ENCODE results near the gene PRSS12. TPM values are rescaled to one million over a fixed set of nuclear protein-coding genes. Genes with fewer than 3 reads are reported as not detected.

The PRSS12 gene
- total and polyA plus RNA-seq, 2 experiments from 2014 or later = 0.42 to 0.48 TPM

DNA sequence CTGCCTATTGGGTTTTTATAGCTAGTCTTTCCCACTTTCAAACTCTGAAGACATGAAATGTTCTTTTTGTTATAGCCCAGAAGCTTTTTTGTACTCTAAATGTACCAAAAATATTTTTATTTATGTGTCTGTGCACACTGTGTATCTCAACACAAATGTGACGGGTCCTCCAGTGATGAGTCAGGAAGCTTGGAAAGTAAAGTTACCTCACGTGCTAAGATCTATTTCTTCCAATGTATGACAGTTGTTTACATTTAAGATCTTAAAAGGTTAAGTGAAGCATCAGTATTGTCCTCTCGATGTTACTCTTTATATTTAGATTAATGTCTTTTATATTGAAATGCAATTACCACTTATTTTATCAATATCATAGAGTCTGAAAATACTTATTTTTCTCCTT is 29.1 kb upstream of the PRSS12 start:
- DNase-seq (ENCODE audit: low read depth in 1 of 2, low spot score in 1 of 2) = no peak
- no peak for TF ChIP-seq CTCF (IDR thresholded peaks at IDR 0.05; ENCODE audit: low read depth, low read length)
- no peaks in the 10 kb centered on the region for H3K9me3 ChIP-seq (ENCODE audit: low read depth)
- H3K36me3 ChIP-seq = no peaks in the 10 kb centered on the region
- no peak overlapping the region for H3K4me3 ChIP-seq
- no peak overlapping the region for H3K27ac ChIP-seq
- H3K27me3 ChIP-seq = no peaks in the 10 kb centered on the region
- H3K4me1 ChIP-seq (ENCODE audit: low read depth) = no peaks in the 10 kb centered on the region

DNA sequence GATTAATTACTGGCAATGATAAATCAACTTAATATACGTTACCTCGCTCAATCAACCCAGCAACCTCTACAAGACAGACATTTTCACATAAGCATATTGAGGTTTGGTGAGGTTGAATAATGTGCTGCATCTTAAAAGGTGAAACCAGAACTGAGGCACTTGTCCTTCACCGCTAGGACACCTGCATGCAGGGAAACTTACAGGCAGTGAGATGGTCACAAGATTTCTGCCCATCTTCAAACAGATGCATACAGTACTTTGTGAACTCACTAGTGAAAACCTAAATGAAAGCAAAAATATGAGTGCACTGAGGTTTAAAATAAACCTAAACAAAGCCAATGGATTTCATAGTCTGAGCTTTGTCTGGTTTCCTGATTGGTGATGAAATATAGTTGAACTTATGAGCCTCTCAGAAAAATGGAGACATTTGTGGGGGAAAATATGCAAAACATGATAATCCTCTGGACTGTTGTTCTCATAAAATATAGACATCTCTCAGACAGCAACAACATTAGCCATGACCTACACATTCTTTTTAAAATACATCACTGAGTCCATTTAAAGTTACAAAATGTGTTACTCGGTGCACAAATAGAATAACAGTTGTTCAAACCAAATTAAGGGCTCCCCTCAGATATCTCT is 20.9 kb upstream of the PRSS12 start:
- H3K9me3 ChIP-seq (ENCODE audit: low read depth) = no peaks in the 10 kb centered on the region
- no peak for TF ChIP-seq CTCF (IDR thresholded peaks at IDR 0.05; ENCODE audit: low read depth, low read length)
- no peak for DNase-seq (ENCODE audit: low read depth in 1 of 2, low spot score in 1 of 2)
- no peak overlapping the region for H3K27ac ChIP-seq
- H3K36me3 ChIP-seq = no peaks in the 10 kb centered on the region
- H3K4me1 ChIP-seq (ENCODE audit: low read depth) = no peaks in the 10 kb centered on the region
- no peaks in the 10 kb centered on the region for H3K27me3 ChIP-seq
- H3K4me3 ChIP-seq = no peak overlapping the region

- Histone ChIP-seq H3K36me3 (no peaks in the 10 kb centered on the region), H3K4me1 (ENCODE audit: low read depth) (no peaks in the 10 kb centered on the region)
- no peak for TF ChIP-seq CTCF (IDR thresholded peaks at IDR 0.05; ENCODE audit: low read depth, low read length)
Measured at GRCh38 chr4:118372251-118372650, 19.4 kb upstream of the PRSS12 start.

DNA sequence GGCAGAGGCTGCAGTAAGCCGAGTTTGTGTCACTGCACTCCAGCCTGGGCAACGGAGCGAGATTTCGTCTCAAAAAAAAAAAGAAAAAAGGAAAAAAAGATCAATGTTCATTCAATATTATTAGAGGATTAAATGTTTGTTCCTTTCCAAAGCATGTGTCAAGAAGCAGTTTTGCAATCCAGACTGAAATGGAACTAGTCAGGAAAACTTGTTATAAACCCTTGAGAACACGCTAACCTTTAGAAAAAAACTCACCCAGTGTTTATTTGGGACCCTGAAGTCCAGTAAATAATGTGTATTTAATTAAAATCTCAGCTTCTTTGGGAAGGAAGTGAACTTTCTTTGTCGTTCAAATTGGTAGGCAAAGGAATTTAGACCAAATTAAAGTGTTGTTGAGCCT is 16.4 kb upstream of the PRSS12 start:
- Histone ChIP-seq H3K9me3 (ENCODE audit: low read depth) (no peaks in the 10 kb centered on the region), H3K4me1 (ENCODE audit: low read depth) (no peaks in the 10 kb centered on the region), H3K36me3 (no peaks in the 10 kb centered on the region), H3K27me3 (no peaks in the 10 kb centered on the region), H3K27ac (no peak overlapping the region), H3K4me3 (no peak overlapping the region)
- no peak for TF ChIP-seq CTCF (IDR thresholded peaks at IDR 0.05; ENCODE audit: low read depth, low read length)
- no peak for DNase-seq (ENCODE audit: low read depth in 1 of 2, low spot score in 1 of 2)

More at GRCh38 chr4:118372251-118372650, 19.4 kb upstream of the PRSS12 start:
- Histone ChIP-seq H3K27ac (no peak overlapping the region), H3K4me3 (no peak overlapping the region), H3K9me3 (ENCODE audit: low read depth) (no peaks in the 10 kb centered on the region), H3K27me3 (no peaks in the 10 kb centered on the region)
- no peak for DNase-seq (ENCODE audit: low read depth in 1 of 2, low spot score in 1 of 2)

DNA sequence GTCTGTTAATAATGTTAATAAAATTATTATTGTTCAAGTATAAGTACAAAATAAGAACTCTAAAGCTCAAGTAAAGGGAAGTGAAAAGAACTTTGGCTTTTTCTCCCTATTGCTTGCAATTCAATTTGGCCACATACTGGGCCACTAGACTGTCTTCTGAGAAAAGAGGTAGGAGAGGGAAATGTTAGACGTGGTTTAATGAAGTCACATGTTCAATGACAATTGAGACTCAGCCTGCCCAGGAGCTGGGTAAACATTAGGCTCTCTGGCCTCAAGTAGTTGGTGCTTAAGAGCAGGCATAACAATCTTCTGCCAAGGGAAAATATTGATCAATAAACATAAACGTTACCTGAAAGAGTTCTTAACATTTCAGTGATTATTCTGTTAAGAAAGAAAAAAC is 15.1 kb upstream of the PRSS12 start:
- Histone ChIP-seq H3K9me3 (ENCODE audit: low read depth) (no peaks in the 10 kb centered on the region), H3K27ac (no peak overlapping the region), H3K36me3 (no peaks in the 10 kb centered on the region), H3K27me3 (no peaks in the 10 kb centered on the region), H3K4me1 (ENCODE audit: low read depth) (no peaks in the 10 kb centered on the region), H3K4me3 (no peak overlapping the region)
- no peak for TF ChIP-seq CTCF (IDR thresholded peaks at IDR 0.05; ENCODE audit: low read depth, low read length)
- DNase-seq (ENCODE audit: low read depth in 1 of 2, low spot score in 1 of 2) = no peak

Data from cardiac muscle cell (in vitro differentiated cells and primary cell).